Activated T-helper 9 cell treated with anti-CD3 and anti-CD28 coated beads, Interleukin-2, amount 50 U/mL, for 16 hours (primary cell): ENCODE results near the gene LGALS1.
A peak's percentile ranks its signal among the peaks of the same experiment; 100 is the strongest.

Source experiments
- DNase-seq: peaks from one replicate; pipeline ENCODE4 v3.0.0-alpha.2; 2020; ENCODE audit warnings: low read depth

LGALS1 gene

GRCh38 chr22:37662039-37662438 is 13.4 kb upstream of the LGALS1 start:
- DNase-seq: no peak

- no peak for DNase-seq
Observed at GRCh38 chr22:37663521-37664140, 11.8 kb upstream of the LGALS1 start.

- no peak for DNase-seq
Observed at GRCh38 chr22:37664249-37665101, 11.0 kb upstream of the LGALS1 start.

GRCh38 chr22:37665487-37665886 is 9.9 kb upstream of the LGALS1 start:
- DNase-seq: no peak

- DNase-seq: no peak
Observed at GRCh38 chr22:37669586-37669985, 5.8 kb upstream of the LGALS1 start.

GRCh38 chr22:37672206-37672919 is 3.1 kb upstream of the LGALS1 start:
- DNase-seq: no peak

- no peak for DNase-seq
Observed at GRCh38 chr22:37672920-37673455, 2.4 kb upstream of the LGALS1 start.

- no peak for DNase-seq
Observed at GRCh38 chr22:37674248-37674647, 1.2 kb upstream of the LGALS1 start.

GRCh38 chr22:37675930-37676735 is 697 bp downstream of the LGALS1 start:
- DNase-seq: no peak

- DNase-seq: peak; percentile 90
Observed at GRCh38 chr22:37676736-37677492, 1.5 kb downstream of the LGALS1 start.

GRCh38 chr22:37677493-37677974 is 2.1 kb downstream of the LGALS1 start:
- no peak for DNase-seq

GRCh38 chr22:37678372-37678771 is 2.9 kb downstream of the LGALS1 start:
- no peak for DNase-seq

GRCh38 chr22:37679670-37680069 is 4.2 kb downstream of the LGALS1 start:
- no peak for DNase-seq

GRCh38 chr22:37680191-37680851 is 4.9 kb downstream of the LGALS1 start:
- no peak for DNase-seq

- no peak for DNase-seq
Observed at GRCh38 chr22:37681001-37681424, 5.6 kb downstream of the LGALS1 start.

- DNase-seq: peak; percentile 64
Observed at GRCh38 chr22:37681556-37682049, 6.2 kb downstream of the LGALS1 start.

- no peak for DNase-seq
Observed at GRCh38 chr22:37684803-37685615, 9.6 kb downstream of the LGALS1 start.

- peak; percentile 63 for DNase-seq
Observed at GRCh38 chr22:37686002-37686982, 10.9 kb downstream of the LGALS1 start, which contains the start of gene NOL12. TSS of gene NOL12 (plus strand) at chr22:37686343. CDS start at chr22:37686393, 50 bp downstream.
